ENCODE data around the gene BMPR1B. TPM values are rescaled to one million over a fixed set of nuclear protein-coding genes. Genes with fewer than 3 reads are reported as not detected.

BMPR1B gene
- total RNA-seq, 2 donors from 2014 or later: not detected

- ATAC-seq (replicated peaks): no peak
- H3K27me3 Mint-ChIP-seq: peaks cover 3% of the 10 kb centered on the region
- no peaks in the 10 kb centered on the region for H3K4me1 Mint-ChIP-seq
- H3K36me3 Mint-ChIP-seq (ENCODE audit: low read depth): no peaks in the 10 kb centered on the region
- no peak overlapping the region for H3K4me3 Mint-ChIP-seq
- H3K27ac Mint-ChIP-seq: no peak overlapping the region
- no peaks in the 10 kb centered on the region for H3K9me3 Mint-ChIP-seq
Observed at GRCh38 chr4:94957030-94957429, 199.3 kb downstream of the BMPR1B start.

GRCh38 chr4:94959307-94959706 lies 201.6 kb downstream of the BMPR1B start:
- no peak for ATAC-seq (replicated peaks)
- no peaks in the 10 kb centered on the region for H3K4me1 Mint-ChIP-seq
- H3K9me3 Mint-ChIP-seq: peaks cover 4% of the 10 kb centered on the region
- H3K27ac Mint-ChIP-seq: no peak overlapping the region
- H3K4me3 Mint-ChIP-seq: no peak overlapping the region
- no peaks in the 10 kb centered on the region for H3K36me3 Mint-ChIP-seq (ENCODE audit: low read depth)
- H3K27me3 Mint-ChIP-seq: no peaks in the 10 kb centered on the region

GRCh38 chr4:94960708-94961107 lies 203.0 kb downstream of the BMPR1B start:
- Mint-ChIP-seq H3K36me3 (ENCODE audit: low read depth) (no peaks in the 10 kb centered on the region), H3K4me1 (no peaks in the 10 kb centered on the region), H3K4me3 (no peak overlapping the region), H3K27ac (no peak overlapping the region), H3K9me3 (peaks cover 8% of the 10 kb centered on the region), H3K27me3 (no peaks in the 10 kb centered on the region)
- ATAC-seq (replicated peaks): no peak

- Mint-ChIP-seq H3K27ac (no peak overlapping the region), H3K9me3 (peaks cover 8% of the 10 kb centered on the region), H3K4me1 (no peaks in the 10 kb centered on the region), H3K27me3 (no peaks in the 10 kb centered on the region), H3K36me3 (ENCODE audit: low read depth) (no peaks in the 10 kb centered on the region), H3K4me3 (no peak overlapping the region)
- ATAC-seq (replicated peaks): no peak
Observed at GRCh38 chr4:94961420-94961819, 203.7 kb downstream of the BMPR1B start.

GRCh38 chr4:94962484-94962883 lies 204.7 kb downstream of the BMPR1B start:
- no peak for ATAC-seq (replicated peaks)

GRCh38 chr4:94965852-94966251 lies 208.1 kb downstream of the BMPR1B start:
- H3K27me3 Mint-ChIP-seq: no peaks in the 10 kb centered on the region
- H3K36me3 Mint-ChIP-seq (ENCODE audit: low read depth): no peaks in the 10 kb centered on the region
- no peak overlapping the region for H3K4me3 Mint-ChIP-seq
- ATAC-seq (replicated peaks): no peak
- no peak overlapping the region for H3K27ac Mint-ChIP-seq
- H3K9me3 Mint-ChIP-seq: peaks cover 8% of the 10 kb centered on the region
- H3K4me1 Mint-ChIP-seq: no peaks in the 10 kb centered on the region

More at GRCh38 chr4:94962484-94962883, 204.7 kb downstream of the BMPR1B start:
- Mint-ChIP-seq H3K9me3 (peaks cover 8% of the 10 kb centered on the region), H3K36me3 (ENCODE audit: low read depth) (no peaks in the 10 kb centered on the region), H3K4me3 (no peak overlapping the region), H3K4me1 (no peaks in the 10 kb centered on the region), H3K27me3 (no peaks in the 10 kb centered on the region), H3K27ac (no peak overlapping the region)

GRCh38 chr4:94968493-94968892 lies 210.7 kb downstream of the BMPR1B start:
- Mint-ChIP-seq H3K27ac (no peak overlapping the region), H3K9me3 (peaks cover 3% of the 10 kb centered on the region), H3K4me3 (no peak overlapping the region), H3K36me3 (ENCODE audit: low read depth) (no peaks in the 10 kb centered on the region), H3K27me3 (no peaks in the 10 kb centered on the region), H3K4me1 (no peaks in the 10 kb centered on the region)
- no peak for ATAC-seq (replicated peaks)

GRCh38 chr4:94970650-94971049 lies 212.9 kb downstream of the BMPR1B start:
- Mint-ChIP-seq H3K36me3 (ENCODE audit: low read depth) (no peaks in the 10 kb centered on the region), H3K9me3 (no peaks in the 10 kb centered on the region), H3K27me3 (peaks cover 5% of the 10 kb centered on the region), H3K4me1 (no peaks in the 10 kb centered on the region), H3K27ac (no peak overlapping the region), H3K4me3 (no peak overlapping the region)
- no peak for ATAC-seq (replicated peaks)

- peaks cover 7% of the 10 kb centered on the region for H3K9me3 Mint-ChIP-seq
- ATAC-seq (replicated peaks): no peak
Observed at GRCh38 chr4:94974773-94975172, 217.0 kb downstream of the BMPR1B start.

GRCh38 chr4:94976371-94977011 lies 218.7 kb downstream of the BMPR1B start:
- ATAC-seq (replicated peaks): no peak
- Mint-ChIP-seq H3K27ac (no peak overlapping the region), H3K4me1 (no peaks in the 10 kb centered on the region), H3K9me3 (peaks cover 7% of the 10 kb centered on the region), H3K36me3 (ENCODE audit: low read depth) (no peaks in the 10 kb centered on the region), H3K4me3 (no peak overlapping the region), H3K27me3 (peaks cover 5% of the 10 kb centered on the region)

More at GRCh38 chr4:94974773-94975172, 217.0 kb downstream of the BMPR1B start:
- H3K4me3 Mint-ChIP-seq: no peak overlapping the region
- H3K4me1 Mint-ChIP-seq: no peaks in the 10 kb centered on the region
- H3K27me3 Mint-ChIP-seq: peaks cover 5% of the 10 kb centered on the region
- no peaks in the 10 kb centered on the region for H3K36me3 Mint-ChIP-seq (ENCODE audit: low read depth)
- H3K27ac Mint-ChIP-seq: no peak overlapping the region

- Mint-ChIP-seq H3K9me3 (peaks cover 7% of the 10 kb centered on the region), H3K4me3 (no peak overlapping the region), H3K36me3 (ENCODE audit: low read depth) (no peaks in the 10 kb centered on the region), H3K27ac (no peak overlapping the region), H3K27me3 (peaks cover 5% of the 10 kb centered on the region), H3K4me1 (no peaks in the 10 kb centered on the region)
- ATAC-seq (replicated peaks): no peak
Observed at GRCh38 chr4:94978904-94979303, 221.1 kb downstream of the BMPR1B start.

- H3K4me3 Mint-ChIP-seq: no peak overlapping the region
- no peaks in the 10 kb centered on the region for H3K4me1 Mint-ChIP-seq
- no peak overlapping the region for H3K27ac Mint-ChIP-seq
- H3K36me3 Mint-ChIP-seq (ENCODE audit: low read depth): no peaks in the 10 kb centered on the region
- ATAC-seq (replicated peaks): no peak
- H3K27me3 Mint-ChIP-seq: peaks cover 3% of the 10 kb centered on the region
- H3K9me3 Mint-ChIP-seq: peaks cover 7% of the 10 kb centered on the region
Observed at GRCh38 chr4:94979621-94980020, 221.9 kb downstream of the BMPR1B start.

GRCh38 chr4:94995684-94996394 lies 238.1 kb downstream of the BMPR1B start:
- no peaks in the 10 kb centered on the region for H3K27me3 Mint-ChIP-seq
- H3K9me3 Mint-ChIP-seq: no peaks in the 10 kb centered on the region
- H3K36me3 Mint-ChIP-seq (ENCODE audit: low read depth): no peaks in the 10 kb centered on the region
- ATAC-seq (replicated peaks): no peak
- H3K27ac Mint-ChIP-seq: no peak overlapping the region
- peak overlapping the region; percentile 27 for H3K4me3 Mint-ChIP-seq
- H3K4me1 Mint-ChIP-seq: peaks cover 10% of the 10 kb centered on the region

- Mint-ChIP-seq H3K4me1 (peaks cover 10% of the 10 kb centered on the region), H3K4me3 (no peak overlapping the region), H3K27me3 (no peaks in the 10 kb centered on the region), H3K27ac (no peak overlapping the region), H3K36me3 (ENCODE audit: low read depth) (no peaks in the 10 kb centered on the region), H3K9me3 (no peaks in the 10 kb centered on the region)
- no peak for ATAC-seq (replicated peaks)
Observed at GRCh38 chr4:95000076-95000648, 242.4 kb downstream of the BMPR1B start.

- no peak for ATAC-seq (replicated peaks)
- Mint-ChIP-seq H3K36me3 (ENCODE audit: low read depth) (no peaks in the 10 kb centered on the region), H3K4me1 (no peaks in the 10 kb centered on the region), H3K4me3 (no peak overlapping the region), H3K27ac (no peak overlapping the region), H3K27me3 (peaks cover 5% of the 10 kb centered on the region), H3K9me3 (no peaks in the 10 kb centered on the region)
Observed at GRCh38 chr4:95004912-95005311, 247.2 kb downstream of the BMPR1B start.
